GM10847 (cell line): Measurements from ENCODE around the gene PDE10A.

Source experiments
- POLR2A ChIP-seq: IDR thresholded peaks from 2 replicates; pipeline ENCODE4 v1.6.1; 2011; ENCODE audit not compliant: insufficient read length; ENCODE audit errors: extremely low read depth

PDE10A gene

GRCh38 chr6:165662749-165663376, at the start of gene PDE10A:
PDE10A (minus strand) TSS chr6:165663241; CDS start chr6:165662811, 430 bp downstream.
- TF ChIP-seq POLR2A, result no peak

- no peak for TF ChIP-seq POLR2A
These were observed 46.0 kb upstream of the PDE10A start for GRCh38 chr6:165708985-165709576.

- no peak for TF ChIP-seq POLR2A
These were observed 44.2 kb upstream of the PDE10A start for GRCh38 chr6:165707067-165707853.

GRCh38 chr6:165705941-165706340, 42.9 kb upstream of the PDE10A start:
- TF ChIP-seq POLR2A, result no peak

GRCh38 chr6:165704045-165704748, 41.2 kb upstream of the PDE10A start:
- TF ChIP-seq POLR2A, result no peak

- no peak for TF ChIP-seq POLR2A
These were observed 39.6 kb upstream of the PDE10A start for GRCh38 chr6:165702669-165703068.

- no peak for TF ChIP-seq POLR2A
These were observed 38.7 kb upstream of the PDE10A start for GRCh38 chr6:165701564-165702354.

GRCh38 chr6:165701005-165701404, 38.0 kb upstream of the PDE10A start:
- TF ChIP-seq POLR2A, result no peak

GRCh38 chr6:165698868-165699267, 35.8 kb upstream of the PDE10A start:
- TF ChIP-seq POLR2A, result no peak

- no peak for TF ChIP-seq POLR2A
These were observed 34.1 kb upstream of the PDE10A start for GRCh38 chr6:165697171-165697570.

- no peak for TF ChIP-seq POLR2A
These were observed 32.9 kb upstream of the PDE10A start for GRCh38 chr6:165695722-165696515.

- TF ChIP-seq POLR2A, result no peak
These were observed 31.3 kb upstream of the PDE10A start for GRCh38 chr6:165694296-165694695.

- no peak for TF ChIP-seq POLR2A
These were observed 29.1 kb upstream of the PDE10A start for GRCh38 chr6:165692106-165692653.

- no peak for TF ChIP-seq POLR2A
These were observed 26.7 kb upstream of the PDE10A start for GRCh38 chr6:165689699-165690098.
